Left renal cortex interstitium (tissue), 4 donors: ENCODE data around the gene ELL2. TPM values are rescaled to one million over a fixed set of nuclear protein-coding genes. Genes with fewer than 3 reads are reported as not detected.
"Not testable (repeated sequence)": the region's sequence is repeated elsewhere in the genome, so short reads cannot be mapped to it uniquely, and the experiment has no call there.

Source experiments
- DNase-seq, 4 donors: peaks; one replicate each; pipeline ENCODE4 v3.0.0-alpha.2; 2013; ENCODE audit warnings: low read depth in 4 of 4, low spot score in 2 of 4, missing footprints in 1 of 4
- polyA plus RNA-seq, 4 donors: library from polyadenylated mRNA; unstranded; fragments of 120-200 nt; gene quantifications; one replicate each; pipeline ENCODE4 v1.2.1, GENCODE V29; 2013; ENCODE audit not compliant: insufficient read length in 4 of 4

ELL2 gene
- polyA plus RNA-seq, 4 donors, result 7.9 to 18.0 (median 11.2) TPM

DNA sequence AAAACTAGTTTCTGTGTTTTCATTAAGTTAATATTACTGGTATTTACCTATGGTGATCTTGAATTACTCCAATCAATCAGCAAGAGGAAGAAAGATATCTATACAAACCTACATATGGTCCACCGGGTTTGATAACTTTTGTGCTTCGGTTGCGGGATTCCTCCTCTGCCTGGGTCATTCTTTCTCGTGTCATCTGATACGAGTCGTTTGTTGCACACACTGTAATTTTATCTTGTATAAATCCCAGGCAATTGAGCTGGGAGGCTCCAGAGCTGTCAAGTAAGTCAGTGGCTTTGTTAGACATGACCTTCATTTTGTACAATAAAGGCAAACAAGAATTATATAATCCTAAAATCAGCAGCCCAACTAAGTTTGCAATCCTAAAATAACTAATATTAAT, 48.0 kb downstream of the ELL2 start:
- peak in 1 of 4 donors; percentile 10 for DNase-seq

DNA sequence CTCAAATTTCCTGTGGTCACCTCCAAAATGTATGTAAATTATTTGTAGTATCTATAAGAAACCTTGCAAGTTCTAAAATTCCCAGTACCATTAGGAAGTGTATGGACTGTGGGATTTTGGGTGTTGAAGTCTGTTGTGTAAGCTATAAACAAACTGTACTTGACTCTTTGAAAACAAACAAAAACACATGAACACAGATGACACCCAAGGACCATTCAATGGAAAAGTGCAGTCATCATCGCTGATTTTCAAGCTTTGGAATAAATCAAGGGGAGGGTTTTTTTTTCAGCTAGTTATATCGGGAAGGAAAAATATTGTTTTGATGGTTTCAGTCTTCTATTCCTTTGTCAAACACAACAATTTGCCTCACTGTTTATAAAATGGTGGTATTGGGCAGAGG, 49.6 kb downstream of the ELL2 start:
- no peak for DNase-seq

DNA sequence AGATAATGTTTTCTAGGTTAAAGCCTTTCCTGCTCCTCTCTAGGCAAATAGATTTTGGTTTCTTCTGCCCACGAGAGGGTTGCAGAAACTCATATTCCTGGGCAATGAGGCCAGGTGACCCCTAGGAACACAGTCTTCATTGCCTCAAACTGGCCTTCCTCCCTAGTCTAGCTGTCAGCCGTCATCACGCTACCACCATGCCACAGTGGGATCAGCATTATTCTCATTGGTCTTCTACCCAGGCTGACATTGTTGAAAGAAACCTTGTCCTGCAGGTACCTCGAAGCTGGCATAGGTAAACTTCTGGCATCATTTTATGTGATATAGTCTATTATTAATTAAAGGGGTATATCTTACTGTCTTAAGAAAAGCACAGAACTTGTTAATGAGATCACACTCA, 51.1 kb downstream of the ELL2 start:
- DNase-seq, result no peak

DNA sequence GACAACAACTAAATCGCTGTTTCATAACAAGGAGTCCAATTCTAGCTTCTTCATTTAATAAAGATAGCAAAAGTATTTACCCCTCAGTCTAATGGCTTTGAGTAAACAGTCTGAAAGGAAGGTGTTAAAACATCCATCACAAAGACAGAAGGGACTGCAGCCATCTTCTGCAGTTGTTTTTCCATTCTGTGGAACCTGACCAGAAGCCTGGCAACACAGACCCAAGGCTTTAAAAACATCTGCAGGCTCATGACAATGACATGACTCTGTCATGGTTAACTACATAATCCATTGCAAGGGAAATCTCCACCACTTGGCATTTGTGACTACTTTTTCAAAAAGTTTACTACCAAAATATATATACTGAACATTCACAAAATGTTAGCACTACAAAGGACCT, 51.9 kb downstream of the ELL2 start:
- DNase-seq, result no peak

DNA sequence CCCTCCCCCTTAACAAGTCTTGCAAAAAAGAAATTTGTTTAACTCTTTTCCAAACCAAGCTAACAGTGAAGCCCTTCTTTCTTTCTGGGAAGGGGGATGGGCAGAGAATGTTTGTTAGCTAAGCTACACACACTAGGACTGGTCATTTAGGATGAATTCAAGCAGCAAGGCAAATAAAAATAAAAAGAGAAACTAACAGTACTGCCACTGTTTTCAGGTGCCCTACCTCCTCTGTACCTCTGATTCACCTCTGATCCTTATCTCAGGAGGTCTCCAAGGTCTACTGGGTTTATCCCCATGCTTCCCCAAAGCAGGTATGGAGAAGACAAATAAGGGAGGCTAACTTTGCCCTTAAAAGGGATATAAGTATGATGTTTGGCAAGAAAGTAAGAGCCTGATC, 52.9 kb downstream of the ELL2 start:
- DNase-seq, result no peak

DNA sequence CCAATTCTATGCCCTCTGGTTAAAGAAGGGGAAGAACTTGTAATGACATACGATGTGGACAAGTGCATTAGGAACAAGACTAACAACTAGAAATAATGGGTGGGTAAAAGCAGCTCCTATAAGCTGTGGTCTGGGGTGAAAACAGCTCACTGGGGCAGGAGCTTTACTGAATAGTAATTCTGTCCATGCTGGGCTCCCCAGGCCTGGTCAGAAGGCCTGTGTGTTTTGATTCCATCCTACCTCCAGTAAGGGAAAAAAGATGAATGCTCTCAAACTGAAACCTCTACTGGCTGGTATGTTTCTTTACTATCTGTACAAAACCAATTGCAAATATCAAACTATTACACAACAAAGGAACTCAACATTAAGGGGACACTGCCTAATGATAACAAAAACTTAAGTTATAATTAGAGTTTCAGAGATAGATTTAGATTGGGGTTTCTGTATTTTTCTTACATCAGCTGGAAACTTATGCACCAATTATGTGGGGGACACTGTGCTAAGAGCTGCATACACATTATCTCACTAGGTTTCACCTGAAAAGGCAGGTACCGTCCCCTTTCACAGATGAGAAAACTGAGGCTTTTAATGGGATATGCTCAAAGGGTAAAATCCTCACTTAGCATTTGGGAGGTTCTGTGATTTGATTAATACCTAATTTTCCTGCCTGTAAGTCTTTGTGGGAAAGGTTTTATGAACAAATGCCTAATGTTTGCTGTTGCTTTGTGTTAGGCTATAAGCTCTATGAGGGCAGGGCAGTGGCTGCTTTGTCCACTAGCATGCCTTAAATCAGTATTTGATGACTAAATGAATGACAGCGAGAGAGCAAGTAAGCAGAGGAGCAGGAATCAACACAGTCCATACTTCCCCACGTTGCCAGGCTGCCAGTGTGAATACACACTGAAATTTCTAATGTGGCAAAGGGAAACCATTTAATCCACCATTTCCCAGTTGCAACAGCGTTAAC, 53.6 kb downstream of the ELL2 start:
- DNase-seq, result no peak

DNA sequence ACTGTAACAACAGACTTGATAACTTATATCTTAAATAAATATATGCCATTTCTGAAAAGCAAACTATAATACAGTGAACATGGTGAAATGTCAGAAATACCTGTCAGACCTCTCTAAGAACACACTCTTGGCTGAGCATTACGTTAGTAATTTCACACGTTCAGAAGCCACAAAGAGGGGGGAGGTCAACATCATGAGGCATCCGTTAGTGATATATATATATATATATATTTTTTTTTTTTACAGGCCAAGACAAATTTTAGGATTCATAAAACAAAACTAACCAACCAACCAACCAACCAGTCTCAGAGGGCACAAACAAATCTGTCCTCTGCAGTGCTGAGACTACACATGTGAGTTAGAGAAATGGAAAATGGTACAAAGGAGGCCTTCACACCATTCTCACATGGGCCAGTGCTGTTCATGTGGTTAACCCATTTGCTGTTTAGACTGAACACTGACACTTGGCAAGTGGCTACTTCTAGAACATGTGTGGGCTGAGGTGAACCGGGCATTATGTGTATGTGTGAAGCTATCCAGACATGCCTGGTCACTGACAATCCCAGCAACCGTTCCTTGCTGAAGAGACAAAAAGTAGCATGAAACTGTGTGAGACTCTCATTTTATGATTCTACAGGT, 54.5 kb downstream of the ELL2 start:
- no peak for DNase-seq

DNA sequence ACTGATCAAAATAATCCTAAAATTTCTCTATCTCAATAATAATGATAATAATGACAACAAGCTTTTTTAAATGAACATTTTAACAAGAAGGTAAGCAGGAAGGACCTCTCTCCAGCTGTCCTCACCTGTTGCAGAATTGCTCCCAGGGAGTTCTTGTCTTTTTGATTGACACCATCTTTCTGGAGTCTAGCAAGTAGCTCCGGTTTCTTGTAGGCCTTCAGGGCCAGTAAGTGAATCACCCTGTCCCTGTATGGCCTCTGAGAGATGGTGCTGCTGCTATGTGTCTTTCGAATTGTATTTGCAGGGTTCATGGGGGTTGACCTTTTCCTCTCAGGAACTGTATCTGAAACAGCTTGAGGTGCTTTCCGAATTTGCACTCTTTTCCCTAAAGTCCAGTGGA, 55.3 kb downstream of the ELL2 start:
- DNase-seq, result not testable (repeated sequence)

DNA sequence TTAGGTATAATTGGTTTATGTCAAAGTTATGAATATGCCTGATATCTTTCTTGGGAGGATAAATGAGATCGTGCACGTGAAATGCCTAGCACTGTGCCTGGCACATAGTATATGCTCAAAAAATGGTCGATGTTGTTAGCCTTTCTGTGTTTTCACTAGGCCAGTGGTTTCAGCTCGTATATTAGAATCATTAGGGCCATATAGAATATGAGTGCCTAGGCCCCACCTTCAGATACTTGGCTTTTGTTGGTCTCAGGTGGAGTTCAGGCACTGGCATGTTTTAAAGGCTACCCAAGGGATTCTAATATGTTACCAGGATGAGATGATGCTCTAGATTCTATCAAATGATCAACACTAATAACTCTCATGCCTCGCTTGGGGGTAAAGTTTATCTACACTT, 56.8 kb downstream of the ELL2 start:
- DNase-seq, result no peak

DNA sequence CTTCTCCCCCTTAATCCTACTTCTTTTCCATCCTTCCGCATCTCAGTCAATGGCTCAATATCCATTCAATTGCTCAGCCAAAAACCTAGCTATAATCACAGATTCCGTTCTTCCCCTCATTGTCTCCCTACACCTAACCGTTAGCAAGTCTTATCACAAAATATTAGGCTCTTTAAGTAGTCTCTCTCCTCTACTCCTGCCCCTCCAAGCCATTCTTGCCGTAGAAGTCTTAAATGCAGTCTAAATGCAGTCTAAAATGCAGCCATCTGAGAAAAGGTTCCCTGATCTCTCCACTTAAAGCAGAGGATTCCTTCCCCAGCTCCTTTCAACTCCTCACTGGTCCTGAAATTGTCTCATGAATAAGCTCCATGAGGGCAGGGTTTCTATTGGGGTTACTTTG, 57.8 kb downstream of the ELL2 start:
- no peak for DNase-seq

DNA sequence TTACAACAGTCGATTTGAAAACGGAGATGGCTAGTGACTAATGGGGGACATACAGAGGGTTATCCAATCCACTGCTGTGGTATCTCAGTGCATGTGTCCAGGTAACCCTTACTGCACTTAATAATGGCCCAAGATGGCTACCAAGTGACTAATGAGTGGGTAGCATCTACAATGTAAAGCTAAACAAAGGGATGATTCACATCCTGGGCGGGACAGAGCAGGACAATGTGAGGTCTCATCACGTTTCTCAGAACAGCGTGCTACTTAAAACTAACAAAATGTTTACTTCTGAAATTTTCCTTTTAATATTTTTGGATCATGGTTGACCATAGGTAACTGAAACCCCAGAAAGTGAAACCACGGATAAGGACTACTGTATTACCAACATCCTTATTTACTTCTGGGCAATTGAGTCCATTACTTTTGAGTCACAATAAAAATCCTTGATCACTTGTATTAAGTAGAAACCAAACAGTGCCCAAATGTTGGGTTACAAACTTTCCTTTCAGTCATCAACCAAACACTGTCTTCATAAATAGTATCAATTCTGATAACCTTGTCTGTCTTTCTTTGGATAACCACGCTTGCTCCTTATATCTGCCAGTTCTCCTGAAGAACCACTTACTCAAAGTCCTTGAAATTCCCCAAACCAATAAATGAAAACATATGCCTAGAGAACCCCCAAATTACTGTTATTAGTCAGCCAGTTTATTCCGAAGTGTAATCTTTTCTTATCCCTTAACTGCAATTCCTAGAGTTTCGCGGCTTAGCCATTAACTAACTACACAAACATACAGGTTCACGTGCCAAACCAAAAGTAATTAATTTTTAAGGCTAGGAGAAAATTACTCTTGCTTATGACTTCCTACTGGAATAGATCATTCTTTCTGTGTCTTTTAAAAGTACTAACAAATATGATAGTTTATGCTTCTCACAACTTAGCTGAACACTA, 59.7 kb downstream of the ELL2 start:
- DNase-seq, result no peak

DNA sequence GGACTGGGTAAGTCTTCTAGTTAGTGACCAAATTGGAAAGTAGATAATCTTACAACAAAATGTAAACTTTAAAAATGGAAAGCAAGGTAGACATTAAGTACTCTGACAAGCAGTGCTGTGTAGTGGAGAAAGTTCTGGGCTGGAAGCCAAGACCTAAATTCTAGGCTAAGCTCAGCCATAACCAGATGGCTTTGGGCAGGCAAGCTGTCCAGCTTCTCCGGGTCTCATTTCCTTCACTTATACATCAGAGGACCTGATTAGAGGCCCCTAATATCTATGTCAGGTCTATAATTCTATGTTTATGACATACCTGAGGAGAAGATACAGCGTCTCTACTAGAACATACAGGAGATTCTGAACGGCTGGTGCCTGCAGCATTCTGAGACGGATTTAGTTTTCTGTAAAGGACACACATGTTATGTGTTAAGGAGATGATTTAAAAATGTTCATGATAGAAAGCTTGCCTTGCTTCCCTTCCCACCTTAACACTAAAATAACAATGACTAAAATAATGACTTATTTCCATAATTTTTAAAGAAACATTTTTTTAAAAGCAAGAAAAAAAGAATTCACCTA, 61.2 kb downstream of the ELL2 start:
- DNase-seq, result peak in 1 of 4 donors; percentile 20

DNA sequence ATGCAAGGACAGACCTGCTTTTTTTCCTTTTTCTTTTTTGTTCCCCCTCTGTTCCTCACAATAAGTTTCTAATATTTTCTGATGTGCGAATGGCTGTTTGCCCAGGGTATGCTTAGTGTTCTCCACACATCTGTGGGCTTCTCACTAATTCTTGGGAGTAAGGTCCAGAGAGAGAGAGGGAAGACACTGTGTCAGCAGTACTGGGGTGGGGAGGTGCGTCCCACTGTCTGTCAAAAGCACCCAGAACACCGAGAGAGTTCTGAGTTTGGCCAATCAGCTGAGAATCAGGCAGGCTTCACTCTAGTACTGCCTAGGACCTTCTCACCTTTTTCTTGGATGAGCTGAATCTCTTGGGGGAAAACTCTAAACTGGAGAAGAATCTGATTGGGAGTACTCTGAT, 61.8 kb downstream of the ELL2 start:
- no peak for DNase-seq

DNA sequence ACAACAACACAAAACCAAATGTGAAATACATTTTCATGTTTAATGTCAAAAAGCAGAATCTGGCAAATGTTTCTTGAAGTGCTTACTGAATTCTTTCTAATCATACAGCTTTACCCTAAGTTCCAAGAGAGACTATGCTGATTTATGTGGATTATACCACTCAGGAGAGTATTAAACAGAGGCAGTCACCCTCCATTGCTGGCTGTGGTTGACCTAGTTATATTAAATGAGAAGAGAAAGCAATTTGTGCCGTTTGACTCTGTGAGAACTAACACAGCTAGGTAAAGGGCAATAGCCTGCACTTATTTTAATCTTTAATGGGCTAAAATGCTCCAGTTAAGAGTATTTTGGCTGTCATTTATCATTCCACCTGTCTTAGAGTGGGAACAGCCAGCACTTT, 62.6 kb downstream of the ELL2 start:
- no peak for DNase-seq

DNA sequence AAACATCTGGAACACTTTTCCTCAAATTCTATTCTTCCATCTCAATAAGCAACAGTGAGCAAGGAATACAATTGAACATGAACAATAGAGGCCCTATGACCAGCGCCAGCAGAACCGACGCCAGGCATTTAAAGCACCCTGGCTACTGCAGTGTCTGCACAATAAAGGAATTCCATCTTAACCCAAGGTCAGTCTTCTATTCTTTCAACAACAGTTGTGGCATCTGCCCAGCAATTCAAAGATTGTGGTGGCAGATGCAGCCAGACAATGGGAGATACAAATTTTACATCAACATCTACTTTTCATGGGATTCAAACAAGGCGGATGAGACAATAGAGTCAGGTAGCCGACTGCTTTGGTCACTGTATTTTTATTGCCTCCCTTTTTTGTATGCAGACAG, 65.9 kb downstream of the ELL2 start:
- no peak for DNase-seq

DNA sequence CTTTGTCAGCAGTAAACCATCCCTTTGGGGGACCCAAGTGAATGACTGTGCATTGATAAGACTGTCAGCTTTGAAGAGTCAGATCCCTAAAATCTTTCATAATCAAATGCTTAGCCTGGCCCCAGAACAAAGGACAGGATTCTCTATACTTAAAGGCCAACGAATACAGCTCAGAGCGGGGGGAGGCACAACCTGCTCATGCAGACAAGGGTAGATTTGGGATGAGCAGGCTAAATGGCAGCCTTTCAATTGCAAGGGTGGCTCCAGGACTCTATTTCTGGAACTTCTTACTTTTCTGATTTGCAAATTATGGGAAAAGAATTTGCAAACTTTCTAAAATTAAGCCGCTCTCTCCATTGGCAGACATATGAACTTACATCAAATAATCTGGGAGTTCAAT, 66.4 kb downstream of the ELL2 start:
- DNase-seq, result no peak

DNA sequence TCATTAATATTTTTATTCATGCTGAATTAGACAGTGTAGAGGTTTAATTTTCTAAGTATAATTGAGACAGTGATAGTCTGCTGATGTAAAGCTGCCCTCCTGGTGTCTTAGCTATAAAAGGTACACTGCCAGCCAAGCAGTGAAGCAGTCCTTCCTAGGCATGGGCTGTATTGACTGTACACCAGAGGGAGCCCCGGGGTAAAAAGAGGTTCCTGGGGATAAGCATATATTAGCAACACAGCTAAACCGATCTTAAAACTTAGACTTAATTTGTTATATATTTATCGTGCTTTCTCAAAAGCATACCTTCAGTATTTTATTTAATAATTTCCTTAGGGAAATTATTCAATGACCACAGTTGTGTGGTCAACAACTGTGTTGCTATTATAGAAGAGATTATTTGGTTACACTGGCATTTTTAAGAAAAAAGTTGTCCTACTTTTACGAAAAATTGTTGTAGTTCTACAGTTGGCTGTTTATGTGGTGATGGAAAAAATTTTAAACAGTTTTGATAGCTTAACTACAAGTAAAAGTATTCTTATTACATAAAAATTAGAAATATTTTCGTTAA, 68.8 kb downstream of the ELL2 start:
- DNase-seq, result no peak

DNA sequence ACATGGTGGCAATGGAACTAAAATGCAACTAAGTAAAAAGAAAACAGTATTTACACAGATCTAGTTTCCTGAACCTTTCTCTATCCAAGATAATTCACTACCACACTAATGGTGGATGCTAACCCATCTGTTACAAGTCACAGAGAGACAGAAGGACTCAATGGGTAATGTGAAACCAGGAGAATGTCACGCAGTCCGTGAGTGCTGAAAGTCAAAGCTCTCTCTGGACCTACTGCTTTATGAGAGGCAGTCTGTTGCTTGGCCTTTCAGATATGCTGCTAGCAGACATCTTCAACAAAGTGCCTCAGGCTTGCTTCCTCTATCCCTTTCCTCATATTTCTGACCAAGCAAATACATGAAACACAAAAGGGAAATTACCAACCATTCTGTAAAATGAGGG, 70.2 kb downstream of the ELL2 start:
- no peak for DNase-seq

DNA sequence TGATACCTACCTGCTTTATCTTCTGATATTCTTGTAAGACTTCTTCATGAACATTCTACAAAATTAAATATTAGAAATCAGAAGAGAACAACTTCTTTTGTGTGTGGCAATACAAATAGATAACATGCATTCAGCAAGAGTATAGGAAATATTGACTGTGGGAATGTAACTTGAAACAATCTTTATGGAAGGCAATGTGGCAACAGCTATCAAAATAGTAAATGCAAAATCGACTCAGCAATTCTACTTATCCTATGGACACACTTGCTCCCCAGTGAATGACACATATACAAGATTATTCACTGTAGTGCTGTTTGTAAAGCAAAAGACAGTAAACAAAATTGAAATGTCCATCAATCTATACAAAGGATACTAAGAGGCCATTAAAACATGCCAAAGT, 72.6 kb downstream of the ELL2 start:
- no peak for DNase-seq

DNA sequence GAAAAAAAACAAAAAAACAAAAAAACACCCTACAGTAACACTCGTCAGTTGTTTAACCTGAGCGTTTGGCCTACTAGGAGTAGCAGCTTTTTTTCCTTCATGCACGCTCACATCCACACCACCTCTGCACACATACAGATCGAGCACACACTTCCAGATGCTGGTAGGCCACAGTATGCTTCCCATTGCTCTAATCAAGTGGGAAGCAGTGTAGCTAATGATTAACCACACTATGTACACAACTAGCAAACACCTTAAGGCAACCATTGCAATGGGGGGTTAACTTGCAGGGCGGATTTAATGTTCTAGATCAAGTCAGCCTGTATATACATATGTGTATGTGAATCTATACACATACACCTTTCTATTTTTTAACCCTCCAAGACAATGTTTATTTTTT, 73.7 kb downstream of the ELL2 start:
- no peak for DNase-seq
